Esophagus muscularis mucosa (tissue), 4 donors: Measurements from ENCODE around the gene CEPT1.

Source experiments
- CTCF ChIP-seq, 3 experiments: fragments of 200-600 bp in 2 of 3; fragments of 450-650 bp in 1 of 3; sonication (generic) in 2 of 3; IDR thresholded peaks; one replicate each; pipeline ENCODE4 v1.5.1; 2017 to 2019; ENCODE audit warnings: antibody characterized with exemption in 3 of 3, mild to moderate bottlenecking in 2 of 3, moderate library complexity in 1 of 3
- EP300 ChIP-seq: sonication (generic); formaldehyde crosslinking; IDR thresholded peaks from one replicate; pipeline ENCODE4 v1.6.1; 2017; ENCODE audit warnings: antibody characterized with exemption
- POLR2A ChIP-seq: fragments of 450-650 bp; IDR thresholded peaks from one replicate; pipeline ENCODE4 v1.6.1; 2017; ENCODE audit warnings: antibody characterized with exemption, moderate library complexity, mild to moderate bottlenecking, low read depth

DNA sequence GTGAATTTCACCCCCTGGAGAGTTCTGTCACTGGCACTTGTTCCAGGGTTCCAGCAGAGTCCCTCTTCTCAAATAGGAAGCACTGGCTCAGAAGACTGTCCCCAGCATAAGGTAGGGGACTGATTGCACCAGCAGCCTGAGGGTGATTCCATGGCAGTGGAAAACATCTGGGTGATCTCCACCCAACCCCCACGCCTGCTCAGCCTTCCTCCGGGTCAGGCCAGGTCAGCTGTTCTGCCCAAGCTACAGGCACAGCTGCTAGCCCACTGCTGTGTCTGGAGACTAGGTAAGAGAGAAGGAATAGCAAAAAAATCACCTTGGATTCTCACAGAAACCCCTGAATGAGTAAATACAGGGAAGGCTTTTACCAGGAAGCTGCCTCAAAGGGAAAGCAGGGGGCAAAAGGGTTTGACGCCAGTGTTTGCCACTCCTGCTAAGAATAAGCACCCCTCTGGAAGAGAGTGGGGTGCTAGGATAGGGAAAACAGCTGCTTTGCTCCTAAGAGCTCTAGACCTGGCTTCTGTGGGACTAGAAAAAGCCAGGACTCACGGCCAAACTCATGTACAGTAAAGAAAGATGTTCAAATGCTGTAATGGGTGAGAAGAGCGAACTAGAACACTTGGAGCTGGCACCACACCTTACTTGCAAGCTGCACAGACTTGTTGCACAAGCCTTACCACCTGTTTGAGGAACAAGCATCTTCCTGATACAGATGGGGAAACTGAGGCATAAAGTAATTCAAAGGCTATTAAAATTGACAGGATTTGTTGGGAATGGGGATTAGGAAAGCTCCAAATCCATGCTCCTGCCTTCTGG lies 61.5 kb downstream of the CEPT1 start:
- TF ChIP-seq EP300, result no peak
- TF ChIP-seq CTCF (IDR thresholded peaks at IDR 0.05), result no peak
- no peak for TF ChIP-seq POLR2A
